ENCODE results near the gene COL11A2.

DNA sequence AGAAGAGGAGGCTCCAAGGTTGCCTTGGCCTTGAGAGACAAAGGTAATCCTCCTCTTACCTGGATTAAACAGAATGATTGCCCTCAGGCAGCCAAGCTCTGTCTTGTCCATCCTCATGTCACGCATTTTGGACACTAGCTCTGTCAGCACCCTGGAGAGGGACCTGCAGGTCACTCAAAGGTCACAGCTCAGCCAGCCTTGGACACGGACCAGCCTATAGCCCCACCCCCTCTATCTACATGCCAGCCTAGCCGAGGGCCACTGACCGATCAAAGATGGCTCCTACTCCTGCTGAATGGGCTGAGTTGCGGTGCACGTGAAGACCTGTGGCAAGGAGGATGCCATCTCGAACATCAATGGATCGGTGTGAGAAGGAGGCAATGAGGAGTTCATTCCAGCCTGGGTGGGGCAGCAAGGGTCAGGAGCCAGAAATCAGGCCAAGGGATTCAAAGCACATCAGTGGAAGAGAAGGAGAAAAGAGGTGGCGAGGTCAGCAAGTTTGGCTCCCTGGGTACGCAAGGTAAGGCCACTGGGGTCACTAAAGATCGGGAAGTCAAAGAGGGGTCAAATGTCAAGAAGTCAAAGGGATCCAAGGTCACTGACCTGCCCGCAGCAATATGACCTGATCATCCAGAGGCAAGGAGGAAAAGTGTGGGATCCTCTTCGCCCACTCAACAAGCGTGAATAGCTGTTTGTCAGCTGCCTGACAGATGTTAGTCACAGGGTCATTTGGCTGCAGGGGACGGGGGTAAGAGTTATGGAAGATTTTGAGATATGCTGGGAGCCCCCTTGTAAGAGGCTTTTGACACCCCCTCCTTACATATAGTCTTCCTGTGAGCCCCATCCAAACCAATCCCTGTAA, 3.3 kb upstream of the COL11A2 start:
- TF ChIP-seq POLR2AphosphoS5 (IDR thresholded peaks at IDR 0.05; ENCODE audit: low read depth), result no peak
- TF ChIP-seq, protein P1, sequence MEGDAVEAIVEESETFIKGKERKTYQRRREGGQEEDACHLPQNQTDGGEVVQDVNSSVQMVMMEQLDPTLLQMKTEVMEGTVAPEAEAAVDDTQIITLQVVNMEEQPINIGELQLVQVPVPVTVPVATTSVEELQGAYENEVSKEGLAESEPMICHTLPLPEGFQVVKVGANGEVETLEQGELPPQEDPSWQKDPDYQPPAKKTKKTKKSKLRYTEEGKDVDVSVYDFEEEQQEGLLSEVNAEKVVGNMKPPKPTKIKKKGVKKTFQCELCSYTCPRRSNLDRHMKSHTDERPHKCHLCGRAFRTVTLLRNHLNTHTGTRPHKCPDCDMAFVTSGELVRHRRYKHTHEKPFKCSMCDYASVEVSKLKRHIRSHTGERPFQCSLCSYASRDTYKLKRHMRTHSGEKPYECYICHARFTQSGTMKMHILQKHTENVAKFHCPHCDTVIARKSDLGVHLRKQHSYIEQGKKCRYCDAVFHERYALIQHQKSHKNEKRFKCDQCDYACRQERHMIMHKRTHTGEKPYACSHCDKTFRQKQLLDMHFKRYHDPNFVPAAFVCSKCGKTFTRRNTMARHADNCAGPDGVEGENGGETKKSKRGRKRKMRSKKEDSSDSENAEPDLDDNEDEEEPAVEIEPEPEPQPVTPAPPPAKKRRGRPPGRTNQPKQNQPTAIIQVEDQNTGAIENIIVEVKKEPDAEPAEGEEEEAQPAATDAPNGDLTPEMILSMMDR (conservative IDR thresholded peaks at IDR 0.05; ENCODE audit: low read depth in 2 of 2), result no peak

Measured in GM23338 (cell line).